GM19463 (cell line): ENCODE results near the gene CCND2.
"Not testable (repeated sequence)": the region's sequence is repeated elsewhere in the genome, so short reads cannot be mapped to it uniquely, and the experiment has no call there.

Source experiments
- ATAC-seq: cut with Tn5 transposase; IDR thresholded peaks from one replicate; pipeline ENCODE4 v1.9.1; 2021; ENCODE audit warnings: mild to moderate bottlenecking, moderate library complexity; ENCODE audit not compliant: unreplicated experiment

Gene CCND2

GRCh38 chr12:4273652-4274395 is at the start of gene CCND2:
CCND2 (plus strand) TSS chr12:4273762; CDS start chr12:4274041, 279 bp downstream.
- ATAC-seq = peak; percentile 29

- ATAC-seq = no peak
These were observed 49.2 kb upstream of the CCND2 start for GRCh38 chr12:4224206-4224889.

- ATAC-seq = no peak
These were observed 48.0 kb upstream of the CCND2 start for GRCh38 chr12:4225571-4225970.

GRCh38 chr12:4227046-4227445 is 46.5 kb upstream of the CCND2 start:
- ATAC-seq = no peak

GRCh38 chr12:4228122-4228580 is 45.4 kb upstream of the CCND2 start:
- ATAC-seq = no peak

GRCh38 chr12:4230526-4230925 is 43.0 kb upstream of the CCND2 start:
- no peak for ATAC-seq

GRCh38 chr12:4238577-4238976 is 35.0 kb upstream of the CCND2 start:
- ATAC-seq = no peak

- no peak for ATAC-seq
These were observed 33.8 kb upstream of the CCND2 start for GRCh38 chr12:4239746-4240145.

- no peak for ATAC-seq
These were observed 33.3 kb upstream of the CCND2 start for GRCh38 chr12:4240161-4240783.

- no peak for ATAC-seq
These were observed 32.6 kb upstream of the CCND2 start for GRCh38 chr12:4240981-4241380.

- no peak for ATAC-seq
These were observed 32.0 kb upstream of the CCND2 start for GRCh38 chr12:4241592-4241991.

GRCh38 chr12:4242595-4242994 is 31.0 kb upstream of the CCND2 start:
- ATAC-seq = no peak

GRCh38 chr12:4243091-4243490 is 30.5 kb upstream of the CCND2 start:
- ATAC-seq = no peak

- not testable (repeated sequence) for ATAC-seq
These were observed 30.0 kb upstream of the CCND2 start for GRCh38 chr12:4243491-4244100.

- no peak for ATAC-seq
These were observed 28.7 kb upstream of the CCND2 start for GRCh38 chr12:4244868-4245267.

- ATAC-seq = no peak
These were observed 28.1 kb upstream of the CCND2 start for GRCh38 chr12:4245446-4245845.

- peak; percentile 50 for ATAC-seq
These were observed 27.4 kb upstream of the CCND2 start for GRCh38 chr12:4246116-4246515.

- ATAC-seq = no peak
These were observed 22.9 kb upstream of the CCND2 start for GRCh38 chr12:4250691-4251090.

GRCh38 chr12:4251216-4251891 is 22.2 kb upstream of the CCND2 start:
- ATAC-seq = no peak

- no peak for ATAC-seq
These were observed 21.6 kb upstream of the CCND2 start for GRCh38 chr12:4251967-4252366.

GRCh38 chr12:4252601-4253000 is 21.0 kb upstream of the CCND2 start:
- ATAC-seq = no peak
